HG03066 (cell line): Measurements from ENCODE around the gene PPIL3.
"Not testable (repeated sequence)": the region's sequence is repeated elsewhere in the genome, so short reads cannot be mapped to it uniquely, and the experiment has no call there.

ENCODE experiments used
- ATAC-seq: cut with Tn5 transposase; IDR thresholded peaks from one replicate; pipeline ENCODE4 v1.9.1; 2021; ENCODE audit warnings: low read depth; ENCODE audit not compliant: unreplicated experiment

Gene PPIL3

GRCh38 chr2:200888704-200889625 is at the start of gene PPIL3, which contains the start of gene NIF3L1:
TSS of gene PPIL3 (minus strand) at chr2:200889077. CDS start at chr2:200887615, 1,462 bp downstream.
TSS of gene NIF3L1 (plus strand) at chr2:200889371. CDS start at chr2:200891944, 2,573 bp downstream.
- peak; percentile 88 for ATAC-seq

GRCh38 chr2:200930947-200931626 is 42.2 kb upstream of the PPIL3 start:
- no peak for ATAC-seq

DNA sequence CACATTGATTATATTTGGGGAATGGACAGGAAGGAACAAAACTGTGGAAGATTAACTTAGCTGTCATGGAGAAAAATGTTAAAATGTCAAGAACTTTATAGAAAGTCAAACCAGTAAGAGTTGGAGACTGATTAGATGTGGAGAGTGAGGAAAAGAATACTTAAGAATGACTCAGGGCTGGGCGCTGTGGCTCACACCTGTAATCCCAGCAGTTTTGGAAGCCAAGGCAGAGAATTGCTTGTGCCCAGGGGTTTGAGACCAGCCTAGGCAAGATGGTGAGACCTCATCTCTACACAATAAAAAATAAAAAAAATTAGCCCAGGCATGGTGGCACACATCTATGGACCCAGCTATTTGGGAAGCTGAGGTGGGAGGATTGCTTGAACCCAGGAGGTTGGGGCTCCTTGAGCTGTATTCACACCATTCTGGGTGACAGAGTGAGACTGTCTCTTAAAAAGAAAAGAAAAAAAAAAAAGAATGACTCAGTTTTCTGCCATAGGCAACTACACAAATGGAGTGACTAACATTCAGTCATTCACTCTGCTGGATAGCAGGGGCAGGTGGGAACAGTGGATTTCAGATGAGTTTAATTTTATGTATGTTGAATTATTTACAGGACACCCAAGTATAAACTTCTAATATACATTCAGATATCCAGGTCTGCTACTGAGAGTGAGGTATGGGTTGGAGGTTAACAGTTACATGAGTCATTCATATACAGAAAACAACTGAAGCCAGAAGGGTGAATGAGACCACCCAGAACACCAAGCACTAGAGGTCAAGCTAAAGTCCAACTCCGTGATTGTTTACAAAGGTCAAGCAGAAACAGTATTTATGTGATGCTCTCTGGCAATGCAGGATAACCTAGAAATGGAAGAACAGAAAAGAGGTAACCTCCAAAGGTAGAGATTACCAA is 40.7 kb upstream of the PPIL3 start:
- no peak for ATAC-seq

DNA sequence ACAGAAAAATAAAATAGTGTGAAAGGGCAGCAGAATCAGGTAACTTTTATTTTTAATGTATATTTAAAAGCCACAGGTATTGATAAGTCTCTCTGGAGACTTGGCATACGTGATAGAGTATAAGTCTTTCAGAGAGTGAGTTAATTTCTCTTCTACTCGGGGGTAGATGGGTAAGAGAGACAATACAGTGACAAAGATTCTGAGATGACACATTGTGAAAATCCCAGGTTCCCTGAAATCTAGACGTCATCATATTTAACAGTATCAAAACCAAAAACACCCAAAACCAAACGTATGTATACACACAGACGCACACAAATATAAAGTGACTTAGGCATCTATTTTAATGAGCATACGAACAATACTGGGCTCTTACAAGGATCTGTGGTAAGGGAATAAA is 33.6 kb upstream of the PPIL3 start:
- no peak for ATAC-seq

- no peak for ATAC-seq
These were observed 24.8 kb upstream of the PPIL3 start for GRCh38 chr2:200913654-200914053.

DNA sequence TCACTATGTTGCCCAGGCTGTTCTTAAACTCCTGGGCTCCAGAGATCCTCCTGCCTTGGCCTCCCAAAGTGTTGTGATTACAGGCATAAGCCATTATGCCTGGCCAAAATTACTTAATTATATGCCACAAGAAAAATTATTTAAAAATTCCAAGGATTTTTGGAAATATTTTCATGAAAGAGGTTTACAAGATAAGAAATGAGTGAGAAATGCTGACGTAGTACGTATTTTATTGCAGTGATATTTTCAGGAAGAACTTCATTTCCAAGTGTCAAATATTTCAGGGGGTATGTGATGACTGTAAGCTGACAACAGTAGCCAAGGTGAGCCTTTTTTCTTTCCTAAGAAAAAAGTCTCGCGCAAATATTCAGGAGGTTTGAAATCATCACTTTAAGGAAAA is 21.1 kb upstream of the PPIL3 start:
- no peak for ATAC-seq

DNA sequence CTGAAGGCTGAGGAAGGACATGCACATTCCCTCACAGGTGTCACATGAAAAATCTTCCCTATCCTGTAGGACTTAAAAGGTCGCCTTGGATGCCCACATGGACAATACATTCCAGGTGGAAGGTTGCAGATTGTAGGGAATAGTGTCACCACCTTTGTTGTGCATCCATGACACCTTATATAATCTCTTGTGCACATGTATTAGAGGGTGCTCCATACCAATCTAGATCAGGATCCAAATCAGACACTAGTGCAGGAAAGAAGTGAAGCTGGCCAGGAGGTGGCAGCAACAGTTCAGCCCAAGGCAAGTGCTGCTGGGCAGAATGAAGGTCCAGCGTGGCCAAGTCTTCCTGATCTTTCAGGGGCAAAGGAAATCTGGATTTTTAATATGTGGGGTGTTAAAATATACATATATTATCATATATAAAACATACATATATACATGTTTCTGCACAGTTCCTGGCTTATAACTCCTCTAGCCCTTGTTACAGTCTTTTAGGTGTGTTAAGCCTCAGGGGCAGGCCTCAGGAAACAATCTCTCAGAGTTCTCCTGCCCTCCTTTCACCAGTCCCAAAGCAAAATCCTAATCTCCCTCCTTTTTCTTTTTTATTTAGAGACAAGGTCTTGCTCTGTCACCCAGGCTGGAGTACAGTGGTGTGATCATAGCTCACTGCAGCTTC is 16.9 kb upstream of the PPIL3 start:
- ATAC-seq = peak; percentile 46

- ATAC-seq = peak; percentile 97
These were observed 12.7 kb upstream of the PPIL3 start for GRCh38 chr2:200901459-200902072.

DNA sequence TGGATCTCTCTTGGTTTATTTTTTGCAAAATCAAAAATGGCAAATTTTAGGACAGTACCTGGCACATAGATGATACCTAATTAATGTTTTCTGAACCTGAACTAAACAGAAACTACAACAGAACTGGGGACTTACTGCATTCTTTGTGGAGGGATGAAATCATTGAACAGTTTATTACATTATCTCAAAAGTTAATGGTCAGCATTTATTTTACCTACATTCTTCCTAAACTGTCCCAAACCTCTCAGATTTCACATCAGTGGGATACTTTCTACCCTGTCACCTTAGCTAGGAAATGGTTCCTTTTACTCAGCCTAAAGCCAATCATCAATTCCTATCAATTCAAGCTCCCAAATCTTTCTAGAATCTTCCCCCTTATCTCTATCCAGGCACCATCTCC is 10.6 kb upstream of the PPIL3 start:
- no peak for ATAC-seq

DNA sequence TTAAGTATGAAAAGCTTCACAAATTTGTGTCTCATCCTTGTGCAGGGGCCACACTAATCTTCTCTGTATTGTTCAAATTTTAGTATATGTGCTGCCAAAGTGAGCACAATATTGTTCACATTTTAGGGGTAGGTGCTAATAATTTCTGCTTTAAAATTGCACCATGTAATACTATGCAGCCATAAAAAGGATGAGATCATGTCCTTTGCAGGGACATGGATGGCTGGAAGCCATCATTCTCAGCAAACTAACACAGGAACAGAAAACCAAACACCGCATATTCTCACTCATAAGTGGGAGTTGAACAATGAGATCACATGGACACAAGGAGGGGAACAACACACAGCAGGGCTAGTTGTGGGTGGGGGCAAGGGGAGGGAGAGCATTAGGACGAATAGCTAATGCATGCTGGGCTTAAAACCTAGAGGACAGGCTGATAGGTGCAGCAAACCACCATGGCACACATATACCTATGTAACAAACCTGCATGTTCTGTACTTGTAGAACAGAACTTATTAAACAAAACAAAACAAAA is 7.1 kb downstream of the PPIL3 start:
- not testable (repeated sequence) for ATAC-seq

DNA sequence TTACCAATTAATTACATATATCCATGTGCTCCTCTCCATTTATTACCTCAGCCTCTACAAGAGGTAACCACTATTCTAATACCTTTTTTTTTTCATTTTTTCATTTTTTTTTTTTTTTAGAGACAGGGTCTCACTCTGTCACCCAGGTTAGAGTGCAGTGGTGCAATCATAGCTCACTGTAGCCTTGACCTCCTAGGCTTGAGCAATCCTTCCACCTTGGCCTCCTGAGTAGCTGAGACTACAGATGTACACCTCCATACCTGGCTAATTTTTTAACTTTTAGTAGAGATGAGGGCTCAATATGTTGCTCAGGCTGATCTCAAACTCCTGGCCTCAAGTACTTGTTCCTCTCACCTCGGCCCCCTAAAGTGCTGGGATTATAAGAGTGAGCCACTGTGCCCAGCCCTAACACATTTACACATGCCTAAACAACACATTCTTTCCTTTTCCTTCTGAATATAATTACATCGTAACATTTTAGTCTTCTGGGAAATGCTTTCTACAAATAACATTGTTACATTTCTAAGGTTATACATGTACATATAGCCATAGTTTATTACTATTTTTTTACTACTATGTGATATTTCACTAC is 10.5 kb downstream of the PPIL3 start:
- no peak for ATAC-seq

GRCh38 chr2:200877443-200877842 is 11.4 kb downstream of the PPIL3 start:
- ATAC-seq = no peak

DNA sequence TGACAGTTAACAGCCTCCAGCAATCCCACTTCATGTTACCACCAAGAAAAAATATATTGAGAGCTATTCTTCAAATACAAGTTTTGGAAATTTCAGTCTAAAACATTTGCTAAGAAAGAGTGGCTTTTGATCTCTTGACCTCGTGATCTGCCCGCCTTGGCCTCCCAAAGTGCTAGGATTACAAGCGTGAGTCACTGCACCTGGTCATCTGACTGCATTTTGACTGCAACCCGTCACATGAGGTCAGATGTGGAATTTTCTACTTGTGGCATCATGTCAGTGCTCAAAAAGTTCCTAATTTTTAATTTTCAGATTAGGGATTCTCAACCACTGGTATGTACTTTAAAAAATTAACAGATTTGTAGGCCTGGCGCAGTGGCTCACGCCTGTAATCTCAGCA is 15.3 kb downstream of the PPIL3 start:
- no peak for ATAC-seq

DNA sequence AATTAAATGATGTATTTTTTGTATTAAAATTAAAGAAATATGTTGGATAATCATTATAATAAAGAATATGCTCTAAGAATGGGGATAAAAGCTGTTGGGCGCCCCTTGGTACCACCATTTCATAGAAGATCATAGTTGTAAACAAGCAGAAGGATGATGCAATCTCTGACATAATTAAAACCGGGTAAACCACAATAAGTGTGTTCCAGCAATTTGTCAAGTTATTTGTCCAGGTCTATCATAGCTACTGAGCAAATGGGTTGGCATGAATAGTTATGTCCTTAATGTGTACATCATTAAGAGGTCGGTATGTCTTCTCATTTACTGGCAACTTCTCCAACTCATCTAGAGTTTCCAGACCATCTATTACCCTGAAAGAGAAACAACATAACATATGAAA is 17.7 kb downstream of the PPIL3 start:
- ATAC-seq = no peak

GRCh38 chr2:200869014-200869413 is 19.9 kb downstream of the PPIL3 start:
- no peak for ATAC-seq

- ATAC-seq = peak; percentile 79
These were observed 24.5 kb downstream of the PPIL3 start, which contains the start of gene CLK1 for GRCh38 chr2:200864176-200865034. TSS of gene CLK1 (minus strand) at chr2:200864658. CDS start at chr2:200861862, 2,796 bp downstream.

- peak; percentile 8 for ATAC-seq
These were observed 25.1 kb downstream of the PPIL3 start for GRCh38 chr2:200863782-200864175.

DNA sequence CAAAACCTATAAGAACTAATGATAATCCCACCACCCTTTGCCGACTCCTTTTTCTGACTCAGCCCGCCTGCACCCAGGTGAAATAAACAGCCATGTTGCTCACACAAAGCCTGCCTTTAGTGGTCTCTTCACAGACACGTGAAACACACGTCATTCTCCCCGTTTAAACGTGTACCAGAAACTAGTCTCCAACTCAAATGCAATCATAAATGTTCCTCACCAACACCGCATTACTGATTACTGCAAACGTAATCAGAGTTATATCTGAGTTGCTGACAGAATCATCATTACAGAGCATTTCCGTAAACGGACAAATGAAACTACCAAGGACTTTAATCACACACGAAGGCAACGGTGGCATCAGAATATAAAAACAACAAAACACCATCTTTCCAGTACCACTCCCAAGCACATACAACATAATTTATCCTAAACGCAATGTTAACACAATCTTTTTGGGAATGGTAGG is 26.3 kb downstream of the PPIL3 start:
- ATAC-seq = no peak
